Upper lobe of left lung (tissue), 4 donors: ENCODE data around the gene DERL3.

Source experiments
- EP300 ChIP-seq, 4 donors: sonication (generic); formaldehyde crosslinking; IDR thresholded peaks; one replicate each; pipeline ENCODE4 v1.5.1; 2017; ENCODE audit warnings: antibody characterized with exemption in 4 of 4, control low read depth in 2 of 4
- POLR2A ChIP-seq, 4 donors: fragments of 450-650 bp; IDR thresholded peaks; one replicate each; pipeline ENCODE4 v1.5.1; 2016 to 2017; ENCODE audit warnings: antibody characterized with exemption in 4 of 4, mild to moderate bottlenecking in 2 of 4
- POLR2AphosphoS5 ChIP-seq, 2 donors: sonication (generic); formaldehyde crosslinking; IDR thresholded peaks; one replicate each; pipeline ENCODE4 v1.5.1; 2017; ENCODE audit warnings: antibody characterized with exemption in 2 of 2
- TF ChIP-seq, protein P1 (sequence below), 6 experiments: fragments of 450-650 bp in 4 of 6; fragments of 200-600 bp in 2 of 6; sonication (generic) in 2 of 6; IDR thresholded peaks; one replicate each; pipeline ENCODE4 v1.5.1; 2016 to 2019; ENCODE audit warnings: antibody characterized with exemption in 6 of 6

DNA sequence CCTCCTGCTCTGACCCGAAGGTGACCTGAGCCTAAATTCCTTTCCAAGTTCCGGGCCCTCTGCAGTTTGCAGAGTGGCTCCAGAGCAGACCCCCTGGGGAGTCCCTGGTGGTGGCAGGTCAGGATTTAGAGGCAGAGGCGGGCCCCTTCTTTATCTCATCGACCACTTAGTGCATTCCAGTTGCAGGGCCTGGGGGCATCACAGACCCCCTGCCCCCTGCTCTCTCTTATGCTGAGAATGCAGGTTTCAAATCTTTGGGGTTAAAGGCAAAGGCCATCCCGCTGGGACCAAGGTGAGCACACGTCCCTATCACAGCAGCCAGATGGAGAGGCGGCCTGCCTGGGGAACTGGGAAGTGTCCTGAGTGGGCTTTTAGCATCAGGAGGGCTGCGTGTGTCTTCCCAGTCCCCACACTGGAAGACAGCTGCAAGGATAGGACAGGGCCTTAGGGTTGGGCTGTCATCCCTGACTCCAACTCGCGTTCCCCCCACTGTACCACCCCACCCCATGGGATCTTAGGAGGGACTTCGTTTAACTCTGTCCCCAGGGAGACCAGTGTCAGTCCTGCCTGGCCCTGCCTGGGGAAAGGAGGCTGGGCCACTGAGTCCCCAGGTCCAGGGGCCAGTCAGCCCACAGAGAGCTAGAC is 11.3 kb downstream of the DERL3 start:
- TF ChIP-seq POLR2AphosphoS5 (IDR thresholded peaks at IDR 0.05) (no peak), POLR2A (IDR thresholded peaks at IDR 0.05) (no peak), EP300 (IDR thresholded peaks at IDR 0.05) (no peak)
- TF ChIP-seq, protein P1, sequence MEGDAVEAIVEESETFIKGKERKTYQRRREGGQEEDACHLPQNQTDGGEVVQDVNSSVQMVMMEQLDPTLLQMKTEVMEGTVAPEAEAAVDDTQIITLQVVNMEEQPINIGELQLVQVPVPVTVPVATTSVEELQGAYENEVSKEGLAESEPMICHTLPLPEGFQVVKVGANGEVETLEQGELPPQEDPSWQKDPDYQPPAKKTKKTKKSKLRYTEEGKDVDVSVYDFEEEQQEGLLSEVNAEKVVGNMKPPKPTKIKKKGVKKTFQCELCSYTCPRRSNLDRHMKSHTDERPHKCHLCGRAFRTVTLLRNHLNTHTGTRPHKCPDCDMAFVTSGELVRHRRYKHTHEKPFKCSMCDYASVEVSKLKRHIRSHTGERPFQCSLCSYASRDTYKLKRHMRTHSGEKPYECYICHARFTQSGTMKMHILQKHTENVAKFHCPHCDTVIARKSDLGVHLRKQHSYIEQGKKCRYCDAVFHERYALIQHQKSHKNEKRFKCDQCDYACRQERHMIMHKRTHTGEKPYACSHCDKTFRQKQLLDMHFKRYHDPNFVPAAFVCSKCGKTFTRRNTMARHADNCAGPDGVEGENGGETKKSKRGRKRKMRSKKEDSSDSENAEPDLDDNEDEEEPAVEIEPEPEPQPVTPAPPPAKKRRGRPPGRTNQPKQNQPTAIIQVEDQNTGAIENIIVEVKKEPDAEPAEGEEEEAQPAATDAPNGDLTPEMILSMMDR (IDR thresholded peaks at IDR 0.05), result no peak
